NCI-H748 treated with DMSO at 0.1 percent for 48 hours (cell line): ENCODE results near the gene NCF1.
"Not testable (repeated sequence)": the region's sequence is repeated elsewhere in the genome, so short reads cannot be mapped to it uniquely, and the experiment has no call there.

ENCODE experiments used
- DNase-seq: peaks from one replicate; lab custom pipeline; 2025; lab: John Stamatoyannopoulos, UW

Gene NCF1

DNA sequence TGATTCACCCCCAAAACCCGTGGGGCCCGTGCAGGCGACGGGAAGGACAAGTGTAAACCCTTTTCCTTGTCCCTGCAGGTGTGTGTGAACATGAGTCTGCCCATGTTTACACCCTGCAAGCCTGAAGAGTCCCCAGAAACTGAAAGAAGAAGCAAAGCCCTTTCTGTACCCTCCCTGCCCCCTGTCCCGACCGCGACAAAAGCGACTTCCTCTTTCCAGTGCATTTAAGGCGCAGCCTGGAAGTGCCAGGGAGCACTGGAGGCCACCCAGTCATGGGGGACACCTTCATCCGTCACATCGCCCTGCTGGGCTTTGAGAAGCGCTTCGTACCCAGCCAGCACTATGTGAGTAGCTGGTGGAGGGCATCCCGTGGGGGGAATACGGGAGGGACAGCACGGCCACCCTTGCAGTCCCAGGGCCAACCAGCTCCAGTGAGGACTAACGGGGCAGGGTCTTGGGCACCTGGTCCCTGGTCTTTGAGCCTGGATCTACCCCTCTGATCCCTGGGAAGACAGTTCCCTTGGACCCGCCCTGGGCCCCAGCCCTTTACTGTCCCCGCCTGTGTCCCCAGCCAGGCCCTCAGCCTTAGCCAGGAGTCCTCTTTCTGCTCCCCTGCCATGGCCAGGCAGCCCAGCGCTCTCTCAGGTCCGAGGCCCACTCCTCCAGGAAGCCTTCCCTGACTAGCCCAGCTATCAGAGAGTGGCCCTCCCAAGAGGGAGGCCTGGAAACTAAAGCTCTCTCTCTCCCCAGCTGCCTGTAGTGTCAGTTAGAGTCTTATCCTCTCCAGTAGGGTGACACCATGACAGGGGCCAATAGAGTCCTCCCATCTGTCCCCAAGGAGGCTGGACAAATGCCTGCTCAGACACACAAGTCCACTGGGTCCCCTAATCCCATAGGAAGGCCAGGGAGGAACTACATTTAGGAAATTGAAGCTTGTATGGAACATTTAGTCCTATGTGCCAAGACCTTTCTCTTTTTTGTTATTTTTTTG lies at the start of gene NCF1:
NCF1 (plus strand) TSS at position 252 of the 991 bp plus-strand sequence; CDS start at position 273, 21 bp downstream.
- DNase-seq: not testable (repeated sequence)

DNA sequence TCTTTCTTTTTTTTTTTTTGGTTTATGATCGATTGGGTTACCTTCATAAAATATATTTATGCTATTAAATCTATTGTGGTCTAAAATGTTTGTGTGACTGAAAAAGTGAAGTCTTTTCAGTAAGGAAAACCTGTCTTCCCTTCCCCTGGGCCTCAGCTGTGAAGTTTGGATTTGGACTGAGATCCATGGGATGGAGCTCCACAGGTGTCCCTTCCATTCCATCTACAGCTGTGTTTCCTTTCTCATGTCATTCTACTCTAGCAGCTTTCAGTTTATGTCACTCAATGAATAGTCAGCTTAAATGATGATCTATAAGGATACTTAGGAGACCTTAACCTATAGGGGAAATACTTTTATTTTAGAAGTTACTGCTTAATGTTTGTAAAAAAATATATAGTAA lies 48.0 kb upstream of the NCF1 start:
- no peak for DNase-seq

DNA sequence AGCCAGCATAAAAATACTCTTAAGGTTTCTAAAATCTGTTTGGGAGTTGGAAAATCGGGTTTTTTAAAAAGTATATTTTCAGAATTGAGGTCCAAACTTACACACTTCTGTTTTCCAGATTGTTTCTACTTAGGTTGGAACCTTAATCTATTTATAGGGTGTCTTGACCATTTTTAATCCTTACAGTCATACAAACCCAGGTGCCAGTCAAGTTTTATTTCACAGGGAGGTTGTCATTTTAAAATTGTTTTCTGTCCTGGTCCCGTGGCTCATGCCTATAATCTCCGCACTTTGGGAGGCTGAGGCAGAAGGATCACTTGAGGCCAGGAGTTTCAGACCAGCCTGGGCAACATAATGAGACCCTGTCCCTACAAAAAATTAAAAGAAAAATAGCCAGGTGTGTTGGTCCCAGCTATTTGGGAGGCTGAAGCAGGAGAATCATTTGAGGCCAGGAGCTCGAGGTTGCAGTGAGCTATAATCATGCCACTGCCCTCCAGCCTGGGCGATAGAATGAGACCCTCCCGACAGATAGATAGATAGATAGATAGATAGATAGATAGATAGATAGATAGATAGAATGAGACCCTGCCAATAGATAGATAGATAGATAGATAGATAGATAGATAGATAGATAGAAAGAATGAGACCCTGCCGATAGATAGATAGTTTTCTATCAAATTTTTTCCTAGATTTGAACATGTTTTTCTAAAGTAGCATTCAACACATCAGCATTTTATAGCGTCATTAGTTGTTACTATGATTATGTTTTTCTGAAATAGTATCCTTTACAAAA lies 47.3 kb upstream of the NCF1 start:
- DNase-seq: no peak

DNA sequence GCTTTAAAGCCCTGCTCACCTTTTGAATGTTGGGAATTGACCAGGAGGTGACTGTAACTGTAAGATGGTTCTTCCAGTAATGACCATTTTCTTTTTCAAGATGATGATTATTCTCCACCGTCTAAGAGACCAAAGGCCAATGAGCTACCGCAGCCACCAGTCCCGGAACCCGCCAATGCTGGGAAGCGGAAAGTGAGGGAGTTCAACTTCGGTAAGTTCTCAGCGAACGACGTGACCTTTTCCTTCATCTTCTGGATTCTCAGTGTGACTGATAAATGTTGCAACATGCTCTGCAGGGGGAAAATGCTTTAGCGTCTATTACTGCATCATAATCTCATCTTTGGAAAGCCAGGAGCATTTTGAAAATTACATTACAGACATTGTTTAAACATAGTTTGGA lies 45.1 kb upstream of the NCF1 start:
- DNase-seq: not testable (repeated sequence)

DNA sequence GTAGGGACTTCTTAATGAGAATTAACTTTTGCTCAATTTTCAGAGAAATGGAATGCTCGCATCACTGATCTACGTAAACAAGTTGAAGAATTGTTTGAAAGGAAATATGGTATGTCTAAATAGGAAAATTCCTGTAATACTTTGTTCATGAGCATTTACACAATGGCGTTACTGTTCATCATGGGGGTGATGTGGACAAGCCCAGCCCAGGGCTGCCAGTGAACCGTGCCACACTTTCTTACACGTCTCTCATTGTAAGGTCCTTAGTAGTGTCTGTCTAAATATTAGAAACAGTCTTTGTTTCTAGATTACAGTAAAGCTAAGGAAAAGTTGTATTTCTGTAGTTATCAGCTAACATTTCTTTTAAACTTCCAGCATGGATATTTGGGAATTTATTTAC lies 43.6 kb upstream of the NCF1 start:
- not testable (repeated sequence) for DNase-seq

DNA sequence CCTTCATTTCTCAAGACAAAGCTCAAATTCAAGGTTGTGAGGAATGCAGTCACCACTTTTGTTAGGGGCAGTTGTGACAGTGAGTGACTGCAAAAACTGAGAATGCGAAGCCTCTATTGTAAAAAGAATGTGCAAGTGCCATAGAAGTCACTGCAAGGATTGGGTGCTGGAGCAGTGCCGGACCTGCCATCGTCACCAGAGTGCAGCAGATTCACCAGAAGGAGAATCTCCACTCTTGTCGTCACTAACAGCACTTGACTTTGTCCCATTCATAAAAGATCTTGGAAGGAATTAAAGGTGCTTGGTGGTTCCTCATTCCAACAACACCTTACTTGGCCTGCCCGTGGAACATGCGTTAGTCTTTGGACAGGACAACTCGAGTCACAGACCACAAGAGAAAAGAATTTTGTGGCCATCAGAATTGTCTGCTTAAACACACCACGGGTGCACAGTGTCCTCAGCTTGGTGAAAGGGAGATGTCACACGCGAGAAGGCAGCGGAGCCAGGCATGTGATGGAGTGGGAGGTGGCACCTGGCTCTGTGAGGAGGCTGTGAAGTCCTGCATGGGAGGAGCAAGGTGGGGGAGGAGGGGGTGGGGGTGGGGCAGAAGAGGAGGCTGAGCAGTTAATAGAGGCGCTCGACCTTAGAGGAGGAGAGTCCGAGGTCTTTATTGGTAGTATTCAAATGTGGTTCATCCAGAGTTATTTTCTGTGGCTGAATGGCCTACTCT lies 33.7 kb upstream of the NCF1 start:
- DNase-seq: not testable (repeated sequence)

DNA sequence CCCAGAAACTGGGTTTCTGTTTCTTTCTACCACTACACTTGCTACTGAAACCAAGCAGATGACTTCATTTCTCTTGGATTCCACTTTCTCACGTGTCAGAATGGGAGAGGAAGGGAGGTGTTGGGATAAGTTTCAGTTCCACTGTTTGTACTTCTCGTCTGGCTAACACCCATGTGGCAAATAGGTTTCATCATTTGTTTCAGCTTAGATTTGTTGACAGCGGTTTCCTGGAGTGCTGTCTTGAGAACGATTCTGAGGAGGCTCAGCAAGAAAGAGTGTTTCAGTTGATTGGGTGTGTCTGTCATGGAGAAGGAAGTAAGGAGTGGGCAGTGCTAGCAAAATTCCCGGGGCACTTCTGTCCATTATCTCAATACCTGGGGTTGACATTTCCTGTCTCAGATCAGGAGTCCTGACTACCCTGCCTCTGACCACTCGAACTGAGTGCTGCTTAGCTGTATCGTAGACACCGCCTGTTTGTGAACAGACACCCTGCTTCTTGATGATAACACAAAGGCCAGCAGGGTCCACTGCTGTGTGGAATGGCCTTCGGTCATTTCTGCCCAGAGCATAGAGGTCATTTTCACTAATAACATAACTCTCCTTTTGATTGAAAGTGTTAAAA lies 29.8 kb upstream of the NCF1 start:
- not testable (repeated sequence) for DNase-seq

DNA sequence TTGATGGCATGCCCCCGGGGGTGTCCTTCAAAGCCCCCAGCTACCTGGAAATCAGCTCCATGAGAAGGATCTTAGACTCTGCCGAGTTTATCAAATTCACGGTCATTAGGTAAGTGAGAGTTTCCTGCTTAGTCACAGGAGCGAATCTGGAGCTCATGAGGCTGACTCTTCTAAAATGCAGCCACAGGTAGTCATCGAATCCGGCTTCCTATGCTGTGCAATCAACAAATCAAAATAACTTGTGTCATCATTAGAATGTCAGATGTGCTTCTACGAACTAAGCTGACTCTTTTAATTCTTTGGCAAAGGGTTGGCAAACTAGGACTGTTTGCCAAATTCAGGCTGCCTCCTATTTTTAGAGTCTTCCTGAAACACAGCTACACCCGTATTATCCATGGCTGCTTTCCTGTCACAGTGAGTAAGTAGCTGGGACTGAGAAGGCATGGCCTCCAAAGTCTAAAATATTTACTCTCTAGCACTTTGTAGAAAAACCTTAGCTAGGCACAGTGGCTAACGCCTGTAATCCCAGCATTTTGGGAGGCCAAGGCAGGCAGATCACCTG lies 19.8 kb upstream of the NCF1 start:
- not testable (repeated sequence) for DNase-seq

DNA sequence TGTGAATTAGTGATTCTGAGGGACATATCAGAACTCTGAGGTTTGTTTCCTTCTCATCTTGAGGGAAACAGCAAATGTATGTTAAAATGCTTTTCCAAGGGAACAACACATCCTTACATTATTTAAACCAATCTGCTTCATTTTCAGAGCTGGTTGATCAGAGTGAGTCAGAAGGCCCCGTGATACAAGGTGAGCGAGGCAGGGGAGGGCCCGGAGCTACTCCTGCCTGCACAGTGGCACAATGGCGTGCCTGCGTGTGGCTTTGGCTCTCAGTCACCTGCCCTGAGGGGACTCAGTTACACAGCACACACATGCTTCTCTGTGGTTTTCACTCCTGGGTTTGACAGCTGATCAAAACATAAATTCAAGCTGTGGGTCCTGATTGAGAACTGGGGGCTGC lies 17.1 kb upstream of the NCF1 start:
- not testable (repeated sequence) for DNase-seq

DNA sequence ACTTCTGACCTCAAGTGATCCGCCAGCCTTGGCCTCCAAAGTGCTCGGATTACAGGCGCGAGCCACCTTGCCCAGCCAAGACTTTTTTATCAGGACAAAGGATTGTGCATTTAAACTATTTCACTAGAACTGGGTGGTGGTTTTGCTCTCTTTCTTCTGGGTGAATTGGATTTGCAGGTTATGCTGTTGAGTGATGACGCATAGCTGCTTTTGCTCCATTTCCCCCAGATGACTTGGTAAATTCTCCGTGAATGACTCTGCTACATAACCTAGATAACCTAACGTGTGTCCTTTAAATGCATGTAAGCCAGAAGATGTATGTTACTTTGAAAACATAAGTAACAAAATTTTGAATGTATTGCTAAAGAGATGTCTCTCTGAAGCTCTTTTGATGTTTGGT lies 15.5 kb upstream of the NCF1 start:
- not testable (repeated sequence) for DNase-seq

DNA sequence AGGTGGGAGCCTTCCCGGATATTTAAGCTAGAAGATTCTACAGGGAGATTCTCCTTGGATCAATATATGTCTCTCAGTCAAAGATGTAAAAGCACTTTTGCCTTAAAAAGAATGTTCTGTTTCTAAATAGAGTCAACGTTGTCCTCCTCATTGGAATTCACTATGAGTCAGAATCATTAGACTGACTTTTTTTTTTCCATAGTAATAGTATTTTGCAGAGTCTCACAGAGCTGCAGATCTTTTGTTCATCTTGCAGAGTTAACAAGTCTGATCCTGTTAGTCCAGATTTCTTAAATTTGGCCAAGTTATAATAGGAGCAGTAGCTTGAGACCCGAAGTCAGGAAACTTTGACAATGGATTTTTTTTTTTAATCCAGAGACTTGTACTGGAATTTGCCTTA lies 14.8 kb upstream of the NCF1 start:
- not testable (repeated sequence) for DNase-seq

DNA sequence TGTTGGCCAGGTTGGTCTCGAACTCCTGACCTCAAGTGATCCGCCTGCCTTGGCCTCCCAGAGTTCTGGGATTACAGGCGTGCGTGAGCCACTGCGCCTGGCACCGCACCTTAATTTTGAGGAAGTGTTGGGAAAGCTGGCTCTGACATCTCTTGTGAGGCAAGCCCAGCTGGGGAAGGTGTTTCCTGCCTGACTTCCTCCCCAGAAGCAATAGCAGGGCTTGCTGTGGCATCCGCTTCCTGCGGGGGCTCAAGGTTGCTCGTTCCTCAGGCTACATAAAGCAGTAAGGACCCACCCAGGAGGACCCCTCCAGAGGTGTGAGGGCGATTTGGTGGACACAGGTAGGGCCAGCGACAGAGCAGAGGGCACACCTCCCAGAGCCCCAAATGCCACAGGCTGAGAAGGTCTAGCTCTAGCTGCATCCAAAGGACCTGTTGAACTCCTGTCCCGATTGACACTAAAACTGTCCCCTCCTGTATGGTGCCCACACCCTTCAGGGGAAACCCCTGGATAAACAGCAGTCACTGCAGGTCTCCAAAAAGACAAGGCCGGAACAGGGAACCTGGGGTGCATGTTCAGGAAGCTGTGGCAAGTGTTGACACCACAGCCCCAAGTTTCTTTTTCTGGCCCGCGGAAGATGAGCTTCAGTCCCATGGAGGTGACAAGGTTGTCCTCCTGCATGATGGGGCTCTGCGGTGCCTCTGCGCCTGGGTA lies 8.4 kb upstream of the NCF1 start:
- not testable (repeated sequence) for DNase-seq

DNA sequence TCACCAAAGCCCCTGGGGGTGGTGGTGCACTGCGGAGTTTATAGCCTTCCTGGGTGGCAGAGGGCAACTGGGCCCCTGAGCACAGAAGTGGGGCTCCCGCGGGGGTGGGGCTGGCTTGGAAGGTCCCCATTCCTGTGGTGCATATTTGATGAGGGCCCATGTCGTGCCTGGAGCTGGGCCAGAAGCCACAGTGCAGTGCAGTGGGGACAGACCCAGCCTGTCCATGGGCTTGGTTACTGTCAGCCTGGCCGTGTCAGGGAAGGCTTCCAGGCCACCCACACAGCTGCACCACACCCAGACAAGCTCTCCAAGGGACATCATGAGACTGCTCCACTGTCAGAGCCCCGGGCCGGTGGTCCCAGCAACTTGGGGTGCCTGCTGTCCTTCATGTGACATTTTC lies 7.3 kb upstream of the NCF1 start:
- not testable (repeated sequence) for DNase-seq

DNA sequence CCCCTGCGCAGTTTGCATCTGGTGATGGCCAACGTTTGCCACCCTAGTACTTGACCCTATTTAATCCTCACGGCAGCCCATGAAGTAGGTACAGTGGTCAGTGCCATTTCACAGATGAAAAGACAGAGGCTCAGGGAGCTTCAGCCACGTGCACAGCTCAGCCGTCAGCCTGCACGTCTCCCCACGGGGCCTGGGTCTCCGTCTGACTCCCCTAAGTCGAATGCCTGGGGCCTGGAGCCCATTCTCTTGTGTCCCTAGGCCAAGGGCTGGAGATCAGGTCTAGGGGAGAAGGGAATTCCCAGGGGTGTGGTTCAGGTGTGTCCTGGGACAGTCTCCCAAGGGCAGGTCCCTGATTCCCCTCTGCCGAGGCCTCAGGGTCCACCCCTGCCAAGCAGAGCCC lies 6.8 kb upstream of the NCF1 start:
- not testable (repeated sequence) for DNase-seq

DNA sequence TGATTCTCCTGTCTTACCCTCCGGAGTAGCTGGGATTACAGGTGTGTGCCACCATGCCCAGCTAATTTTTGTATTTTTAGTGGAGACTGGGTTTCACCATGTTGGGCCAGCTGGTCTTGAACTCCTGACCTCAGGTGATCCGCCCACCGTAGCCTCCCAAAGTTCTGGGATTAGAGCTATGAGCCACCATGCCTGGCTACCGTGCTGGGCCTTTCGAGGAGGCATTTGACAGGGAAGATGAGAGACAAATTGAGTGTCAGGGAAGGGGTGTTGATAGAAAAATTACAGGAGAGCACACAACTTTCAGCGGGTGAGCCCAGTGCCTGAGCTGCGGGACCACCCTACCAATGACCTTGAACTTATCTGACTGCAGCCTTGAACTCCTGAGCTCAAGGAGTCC lies 3.7 kb upstream of the NCF1 start:
- DNase-seq: not testable (repeated sequence)

DNA sequence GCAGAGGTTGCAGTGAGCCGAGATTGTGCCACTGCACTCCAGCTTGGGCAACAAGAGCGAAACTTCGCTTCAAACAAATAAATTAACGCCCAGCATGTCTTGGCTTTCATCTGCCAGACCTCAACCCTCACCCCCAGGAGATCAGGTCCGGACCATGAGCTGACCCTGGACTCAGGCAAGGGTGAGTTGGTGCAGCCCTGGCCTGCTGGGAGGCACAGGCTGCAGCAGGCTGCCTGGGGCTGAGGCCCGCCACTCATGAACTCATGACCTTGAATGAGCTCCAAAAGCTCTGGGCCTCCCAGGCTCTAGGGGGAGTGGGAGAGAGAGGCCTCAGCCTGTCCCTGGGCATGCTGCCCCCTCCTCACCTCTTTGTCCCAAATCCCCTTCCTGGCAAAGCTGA lies 1.7 kb upstream of the NCF1 start:
- not testable (repeated sequence) for DNase-seq

DNA sequence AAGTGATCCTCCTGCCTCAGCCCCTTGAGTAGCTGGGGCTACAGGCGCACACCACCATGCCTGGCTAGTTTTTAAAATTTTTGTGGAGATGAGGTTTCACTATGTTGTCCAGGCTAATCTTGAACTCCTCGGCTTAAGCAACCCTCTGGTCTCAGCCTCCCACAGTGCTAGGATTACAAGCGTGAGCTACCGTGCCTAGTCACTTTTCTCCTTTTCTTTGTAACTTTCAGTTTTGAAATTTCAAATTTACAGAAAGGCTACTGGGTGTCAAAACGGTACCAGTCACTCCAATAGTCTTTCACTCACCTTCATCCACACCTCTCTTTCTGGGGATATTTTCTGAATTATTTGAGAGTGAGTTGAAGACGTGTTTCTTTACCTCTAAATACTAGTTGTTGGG lies 1.3 kb downstream of the NCF1 start:
- not testable (repeated sequence) for DNase-seq

DNA sequence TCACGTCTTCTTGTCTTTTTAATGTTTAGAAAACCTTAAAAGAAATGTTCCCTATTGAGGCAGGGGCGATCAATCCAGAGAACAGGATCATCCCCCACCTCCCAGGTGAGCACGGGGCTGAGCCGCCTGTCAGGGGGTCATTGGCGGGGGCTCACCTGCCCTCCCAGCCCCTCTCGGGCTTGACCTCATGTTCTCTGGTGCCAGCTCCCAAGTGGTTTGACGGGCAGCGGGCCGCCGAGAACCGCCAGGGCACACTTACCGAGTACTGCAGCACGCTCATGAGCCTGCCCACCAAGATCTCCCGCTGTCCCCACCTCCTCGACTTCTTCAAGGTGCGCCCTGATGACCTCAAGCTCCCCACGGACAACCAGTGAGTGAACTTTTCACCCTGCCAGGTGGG lies 5.2 kb downstream of the NCF1 start:
- DNase-seq: not testable (repeated sequence)

DNA sequence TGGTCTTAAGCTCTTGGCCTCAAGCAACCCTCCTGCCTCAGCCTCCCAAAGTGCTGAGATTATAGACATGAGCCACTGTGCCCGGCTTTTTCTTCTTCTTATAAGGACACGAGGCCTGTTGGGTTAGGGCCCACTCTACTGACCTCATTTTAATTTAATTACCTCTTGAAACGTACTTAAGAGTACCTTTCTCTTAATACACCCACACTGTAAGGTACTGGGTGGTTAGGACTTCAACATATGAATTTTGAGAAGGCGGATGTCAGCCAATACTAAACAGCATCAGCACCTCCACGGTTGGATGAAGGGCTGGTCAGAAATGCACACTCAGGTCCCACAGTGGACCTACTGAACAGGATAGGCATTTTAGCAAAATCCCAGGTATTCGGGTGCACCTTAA lies 7.9 kb downstream of the NCF1 start:
- not testable (repeated sequence) for DNase-seq

DNA sequence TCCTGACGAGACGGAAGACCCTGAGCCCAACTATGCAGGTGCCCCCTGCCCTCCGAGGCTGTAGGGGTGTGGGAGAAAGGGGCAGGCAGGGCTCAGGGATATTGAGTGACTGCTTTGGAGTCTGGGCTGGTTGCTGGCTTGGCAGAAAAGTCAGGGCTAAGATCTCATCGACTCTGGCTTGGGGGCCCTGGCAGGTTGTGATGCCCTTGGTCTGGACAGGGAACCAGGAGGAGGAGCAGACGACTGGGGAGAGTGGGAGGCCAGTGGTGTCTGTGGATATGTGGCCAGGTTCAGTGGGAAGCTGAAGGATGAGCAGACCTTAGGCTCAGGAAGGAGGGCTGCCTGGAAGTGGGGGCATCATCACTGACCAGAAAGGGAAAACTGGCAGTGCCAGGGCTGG lies 9.8 kb downstream of the NCF1 start:
- DNase-seq: not testable (repeated sequence)
